HG02763 (cell line): ENCODE data around the gene TMEM175.

Experiments used
- ATAC-seq: cut with Tn5 transposase; IDR thresholded peaks from one replicate; pipeline ENCODE4 v1.9.1; 2021; ENCODE audit warnings: mild to moderate bottlenecking, moderate library complexity; ENCODE audit not compliant: unreplicated experiment

TMEM175 gene

DNA sequence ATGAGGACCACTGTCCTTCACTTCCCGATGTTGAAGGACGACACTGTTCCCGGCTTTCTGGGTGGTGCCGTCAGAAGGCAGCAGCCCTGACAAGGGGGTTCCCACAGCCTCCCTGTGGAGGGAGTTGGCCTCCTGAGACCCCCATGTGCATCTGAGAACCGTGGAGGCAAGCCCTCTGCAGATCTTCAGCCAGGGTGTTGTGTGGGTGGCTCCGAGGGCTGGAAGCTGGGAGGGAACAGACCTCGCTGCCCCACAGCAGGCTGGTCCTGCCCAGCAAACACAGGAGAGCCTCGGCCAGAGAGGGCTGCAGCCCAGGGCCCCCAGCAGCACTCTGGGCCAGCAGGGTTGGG, 24.9 kb downstream of the TMEM175 start:
- ATAC-seq, result no peak

GRCh38 chr4:957581-958313, 25.5 kb downstream of the TMEM175 start:
- ATAC-seq, result no peak

GRCh38 chr4:958314-958665, 26.0 kb downstream of the TMEM175 start:
- ATAC-seq, result no peak

GRCh38 chr4:958696-959337, 26.6 kb downstream of the TMEM175 start:
- ATAC-seq, result no peak

GRCh38 chr4:959338-960139, 27.3 kb downstream of the TMEM175 start:
- ATAC-seq, result no peak

- no peak for ATAC-seq
Observed at GRCh38 chr4:960140-960635, 27.9 kb downstream of the TMEM175 start.

DNA sequence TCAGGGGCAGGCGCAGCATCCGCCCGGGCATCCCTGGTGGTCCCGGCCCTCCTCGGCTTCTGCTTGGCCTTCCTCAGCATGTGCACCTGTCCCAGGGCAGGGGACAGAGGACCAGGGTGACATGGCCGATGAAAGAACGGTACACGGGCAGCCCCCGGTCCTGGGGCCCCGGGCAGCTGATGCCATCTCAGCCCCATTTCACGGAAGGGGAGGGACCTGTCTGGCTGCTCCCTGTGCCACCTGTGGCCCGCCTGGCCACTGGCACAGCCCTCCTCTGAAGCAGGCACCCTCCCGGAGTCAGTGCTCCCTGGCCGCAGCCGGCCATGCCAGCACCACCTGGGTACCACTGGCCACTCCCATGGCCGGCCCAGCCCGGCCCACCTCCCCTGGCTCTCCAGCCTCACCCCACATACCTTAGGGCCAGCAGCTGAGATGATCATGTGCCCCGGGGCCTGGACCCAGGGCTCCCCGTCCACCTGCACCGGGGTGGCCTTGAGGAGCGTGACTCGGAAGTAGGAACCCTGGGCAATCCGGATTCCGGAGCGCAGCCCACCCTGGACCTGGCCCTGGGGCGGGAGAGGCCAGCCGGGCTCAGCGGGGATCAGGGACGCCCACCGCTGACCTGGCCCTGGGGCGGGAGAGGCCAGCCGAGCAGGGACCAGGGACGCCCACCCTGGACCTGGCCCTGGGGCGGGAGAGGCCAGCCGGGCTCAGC, 28.5 kb downstream of the TMEM175 start:
- no peak for ATAC-seq

DNA sequence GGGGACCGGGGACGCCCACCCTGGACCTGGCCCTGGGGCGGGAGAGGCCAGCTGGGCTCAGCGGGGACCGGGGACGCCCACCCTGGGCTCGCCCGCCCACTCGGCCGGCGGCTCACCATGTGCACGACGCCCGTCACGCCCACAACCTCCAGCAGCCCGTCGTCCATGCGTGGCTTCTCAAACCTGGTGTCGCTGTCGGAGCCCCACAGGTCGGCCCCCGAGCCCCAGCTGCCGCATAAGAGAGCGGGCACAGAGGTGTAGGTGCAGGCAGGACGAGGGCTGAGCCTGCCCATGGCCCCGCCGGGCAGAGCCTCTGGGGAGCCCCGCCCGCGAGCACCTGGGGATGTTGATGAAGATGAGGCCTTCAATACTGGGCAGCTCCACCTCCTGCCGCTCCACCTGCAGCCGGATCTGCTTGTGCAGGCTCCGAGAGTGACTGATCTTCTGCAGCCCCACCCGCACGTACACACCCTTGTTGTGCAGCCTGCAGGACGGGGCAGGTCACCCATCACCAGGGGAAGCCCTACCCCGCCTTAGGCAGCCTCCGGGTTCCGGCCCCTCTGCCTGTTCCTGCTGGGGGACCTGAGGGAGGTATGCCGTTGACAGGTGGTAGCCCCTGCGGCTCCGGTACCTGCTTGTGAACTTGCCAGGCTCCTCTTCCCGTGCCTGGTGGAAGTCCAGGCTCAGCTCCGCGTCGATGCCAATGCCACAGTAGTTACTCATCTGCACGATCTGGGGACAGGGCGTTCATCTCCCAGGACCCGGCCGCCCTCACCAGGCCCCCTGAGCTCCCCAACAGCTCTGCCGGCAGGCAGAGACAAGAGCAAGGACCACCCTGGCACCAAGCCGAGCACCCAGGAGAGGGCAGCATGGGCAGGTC, 29.3 kb downstream of the TMEM175 start:
- no peak for ATAC-seq

DNA sequence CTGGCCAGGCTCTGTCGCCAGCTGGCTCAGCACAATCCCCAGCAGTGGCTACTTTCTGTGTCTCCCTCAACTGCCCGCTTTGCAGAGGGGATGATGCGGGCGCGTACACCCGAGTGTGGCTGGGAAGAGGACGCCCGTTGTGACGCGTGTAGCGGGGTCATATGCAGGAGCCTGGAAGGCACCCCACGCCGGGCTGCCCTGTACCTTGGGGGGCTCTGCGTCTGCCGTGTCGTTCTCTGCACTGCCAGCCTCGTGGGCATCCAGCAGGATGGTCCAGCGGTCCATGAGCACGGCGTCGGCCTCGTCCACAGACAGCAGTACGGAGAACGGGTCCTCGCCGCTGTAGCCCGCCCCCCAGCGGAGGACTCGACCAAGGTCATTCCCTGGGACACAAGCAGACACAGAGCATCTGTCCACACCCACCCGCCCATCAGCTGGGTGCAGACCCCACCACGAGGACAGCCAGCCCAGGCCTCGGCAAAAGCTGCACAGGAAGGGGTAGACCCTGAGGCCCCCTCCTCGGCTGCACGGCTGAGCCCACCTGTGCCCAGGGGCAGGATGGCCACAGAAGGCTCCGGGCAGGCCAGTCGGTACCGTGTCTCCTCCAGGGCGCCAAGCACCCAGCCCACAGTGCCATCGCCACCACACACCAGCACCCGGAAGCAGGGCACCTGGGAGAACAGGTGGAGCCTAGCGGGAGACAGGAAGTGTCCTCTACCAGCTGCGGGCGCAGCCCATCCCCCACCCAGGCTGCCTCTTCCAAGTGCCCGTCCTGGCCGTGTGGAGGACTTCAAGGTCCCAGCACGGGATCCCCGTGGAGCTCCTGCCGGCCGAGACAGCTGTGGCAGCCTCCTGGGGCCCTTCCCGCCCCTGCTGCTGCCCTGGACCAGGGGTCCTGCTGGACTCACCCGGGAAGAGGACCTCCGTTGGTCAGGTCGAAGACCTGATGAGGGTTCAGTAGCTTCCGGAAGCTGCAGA, 30.3 kb downstream of the TMEM175 start:
- no peak for ATAC-seq

DNA sequence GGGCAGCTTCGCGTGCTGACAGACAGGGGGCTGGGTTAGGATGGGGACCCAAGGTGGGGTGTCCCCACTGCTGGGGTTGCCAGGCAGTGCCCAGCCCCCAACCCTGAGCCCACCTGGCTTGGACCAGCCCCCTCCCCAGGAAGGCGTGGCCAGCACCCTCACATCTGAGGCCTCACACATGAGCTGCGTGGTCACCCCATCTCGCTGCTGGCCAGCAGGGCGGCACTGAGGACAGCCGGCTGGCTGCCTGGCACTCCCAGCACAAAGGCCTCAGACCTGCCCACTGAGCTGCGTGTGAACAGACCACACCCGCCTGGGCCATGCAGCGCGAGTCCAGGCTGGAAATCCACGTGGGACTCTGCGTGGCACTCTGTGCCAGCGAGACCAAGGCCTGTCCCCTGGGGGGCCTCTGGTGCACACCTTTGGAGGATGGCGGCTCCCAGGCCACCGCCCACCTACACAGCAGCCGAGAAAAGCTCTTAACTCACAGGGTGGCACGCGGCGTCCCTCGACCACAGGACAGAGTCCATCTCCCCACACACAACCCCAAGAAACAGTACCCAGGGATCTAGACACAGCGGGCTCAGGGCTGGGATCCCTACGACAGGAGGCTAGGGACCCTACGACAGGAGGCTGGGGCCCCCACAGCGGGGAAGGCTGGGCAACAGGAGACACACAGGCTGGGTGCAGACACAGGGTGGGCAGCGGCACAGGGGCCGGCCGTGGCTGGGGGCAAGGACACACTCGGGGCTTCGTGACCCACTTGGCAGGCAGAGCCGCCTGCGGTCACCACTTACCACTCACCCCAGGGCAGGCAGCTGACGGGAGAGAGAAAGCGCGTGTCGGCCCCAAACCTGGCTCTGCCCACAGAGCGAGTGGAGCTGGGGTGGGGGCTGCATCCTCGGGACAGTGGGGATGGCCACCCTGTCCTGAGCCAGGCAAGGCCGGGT, 31.3 kb downstream of the TMEM175 start:
- ATAC-seq, result no peak

DNA sequence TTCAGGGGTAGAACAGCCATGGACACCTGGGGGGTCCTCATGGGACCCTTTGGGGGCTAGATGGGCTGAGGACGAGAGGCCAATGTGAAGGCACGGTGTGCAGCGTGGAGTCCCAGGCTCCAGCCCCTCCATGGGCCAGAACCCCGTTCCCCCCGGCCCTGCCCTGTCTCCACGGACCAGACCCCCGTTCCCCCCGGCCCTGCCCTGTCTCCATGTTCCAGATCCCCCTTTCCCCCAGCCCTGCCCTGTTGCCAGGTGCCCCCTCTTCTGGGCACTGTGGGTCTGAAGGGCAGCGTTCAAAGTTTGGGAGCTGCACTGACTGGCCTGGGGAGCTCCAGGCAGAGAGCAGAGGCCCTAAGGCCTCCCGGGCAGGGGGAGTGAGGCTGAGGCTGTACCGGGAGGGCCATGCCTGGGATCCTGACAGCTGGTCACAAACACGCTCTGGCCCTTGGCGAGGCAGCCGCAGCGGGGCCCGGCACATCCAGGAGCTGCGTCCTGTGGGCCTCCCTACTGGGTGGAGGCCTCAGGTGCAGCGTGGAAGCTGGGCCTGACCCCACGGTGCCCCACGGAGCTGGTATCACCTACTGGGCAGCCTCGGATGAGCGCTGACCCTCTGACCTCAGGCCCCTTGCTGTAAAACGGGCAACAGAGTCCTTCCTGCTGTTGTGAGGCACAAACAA, 32.2 kb downstream of the TMEM175 start:
- no peak for ATAC-seq

DNA sequence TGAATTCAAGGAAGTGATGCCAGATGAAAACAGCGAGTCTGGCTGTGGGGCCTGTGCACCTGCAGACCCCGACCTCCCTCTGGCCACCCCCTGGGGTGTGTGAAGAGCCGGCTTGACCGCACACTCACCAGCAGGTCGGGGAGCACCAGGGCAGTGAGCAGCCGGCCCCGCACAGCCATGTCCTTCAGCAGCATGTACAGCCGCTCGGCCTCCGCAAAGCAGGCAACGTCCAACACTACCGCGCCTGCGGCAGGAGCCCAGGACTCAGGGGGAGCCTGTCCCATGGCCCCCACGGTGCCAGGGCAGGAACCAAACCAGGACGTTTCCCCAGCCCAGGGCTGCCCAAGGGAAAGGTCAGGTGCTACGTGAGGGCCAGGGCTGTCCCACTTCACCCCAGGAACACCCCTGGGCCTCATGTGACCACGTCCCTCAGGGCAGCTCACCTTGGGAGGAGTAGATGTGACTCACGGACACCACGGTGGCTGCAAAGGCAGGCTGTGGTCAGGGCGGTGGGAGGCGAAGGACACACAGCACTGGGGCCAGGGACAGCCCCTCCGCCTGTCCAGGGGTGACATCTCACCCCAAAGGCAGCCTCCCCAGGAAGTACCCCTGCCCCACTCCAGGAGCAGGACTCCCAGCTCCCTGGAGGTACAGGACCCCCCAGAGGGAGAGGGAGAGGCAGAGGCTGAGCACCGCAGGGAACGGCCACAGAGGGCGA, 32.9 kb downstream of the TMEM175 start:
- no peak for ATAC-seq

- ATAC-seq, result no peak
Observed at GRCh38 chr4:965766-966134, 33.5 kb downstream of the TMEM175 start.

DNA sequence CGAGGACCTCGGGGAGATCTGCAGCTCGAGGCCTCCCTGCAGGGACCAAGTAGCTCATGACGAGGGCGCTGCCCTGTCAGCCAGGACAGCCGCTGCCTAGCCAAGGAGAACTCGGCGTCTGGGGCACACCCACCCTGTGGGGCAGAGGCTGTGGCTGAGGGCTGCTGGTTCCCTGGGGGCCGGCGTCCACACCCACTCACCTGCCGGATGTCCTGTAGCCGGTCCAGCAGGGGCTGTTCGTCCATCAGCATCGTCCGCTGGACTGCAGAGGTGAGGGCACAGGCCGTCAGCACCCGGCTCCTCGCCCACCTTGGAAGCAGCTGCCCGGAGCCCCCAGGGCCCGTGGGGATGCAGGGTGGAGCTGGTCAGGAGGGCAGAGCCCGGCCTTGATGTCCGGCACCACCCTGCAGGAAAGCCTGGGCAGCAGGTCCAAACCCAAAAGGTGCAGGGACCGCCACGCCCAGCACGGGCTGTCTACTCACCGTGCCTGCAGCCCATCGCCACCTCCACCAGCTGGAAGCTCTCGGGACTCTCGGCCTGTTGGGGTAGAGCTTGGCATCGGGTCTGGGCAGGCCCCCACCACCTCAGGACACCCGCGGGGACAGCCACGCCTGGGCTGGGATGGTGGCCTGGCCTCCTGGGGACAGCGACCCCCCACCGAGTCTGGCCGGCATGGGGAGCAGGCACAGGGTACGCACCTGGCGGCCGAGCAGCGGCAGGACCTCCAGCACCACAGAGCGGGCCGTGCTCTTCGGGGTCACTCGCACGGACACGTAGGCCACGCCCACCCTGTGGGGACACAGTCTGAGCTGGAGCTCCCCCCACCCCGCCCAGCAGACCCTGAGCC, 34.2 kb downstream of the TMEM175 start:
- ATAC-seq, result no peak

DNA sequence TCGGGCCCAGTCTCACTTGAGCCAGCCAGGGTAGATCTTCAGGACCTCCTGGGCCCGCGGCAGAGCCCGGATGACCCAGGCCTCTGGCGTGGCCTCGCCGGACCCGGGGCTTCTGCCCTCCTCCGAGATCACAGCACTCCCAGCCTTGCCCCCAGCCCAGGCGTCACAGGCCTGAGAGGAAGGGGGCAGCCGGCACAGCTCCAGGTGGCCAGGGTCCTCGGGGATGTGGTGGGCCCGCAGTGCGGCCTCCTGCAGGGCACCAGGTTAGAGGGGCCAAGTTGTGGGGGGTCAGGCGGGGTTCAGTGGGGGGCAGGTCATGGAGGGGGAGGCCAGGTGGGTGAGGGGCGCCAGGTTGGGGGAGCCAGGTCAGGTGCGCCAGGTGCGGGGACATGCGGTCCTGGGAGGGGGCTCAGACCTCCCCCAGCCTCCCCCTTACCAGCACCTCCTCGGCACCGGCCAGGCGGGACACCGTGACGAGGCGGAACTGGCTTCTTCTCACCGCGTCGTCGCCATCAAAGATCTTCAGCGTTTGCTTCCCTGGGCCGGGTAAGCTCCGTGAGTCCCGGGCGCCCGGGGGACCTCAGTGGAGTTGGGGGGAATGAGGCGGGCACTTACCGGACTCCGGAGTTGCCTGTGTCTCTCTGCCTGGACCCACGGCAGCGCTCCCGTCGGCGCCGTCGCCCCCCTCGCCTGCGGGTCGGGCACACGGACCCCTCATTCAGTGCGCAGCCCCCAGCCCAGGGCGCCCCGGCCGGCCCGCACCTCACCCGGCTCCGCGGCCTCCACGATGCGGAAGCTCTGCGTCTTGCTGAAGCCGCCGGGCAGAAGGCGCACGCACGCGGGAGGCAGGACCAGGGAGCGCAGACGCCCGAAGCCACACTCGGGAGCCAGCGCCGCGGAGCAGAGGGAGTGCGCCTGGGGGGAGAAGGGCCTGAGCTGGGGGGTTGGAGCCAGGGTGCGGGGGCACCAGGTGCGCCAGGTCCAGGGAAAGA, 35.1 kb downstream of the TMEM175 start:
- ATAC-seq, result no peak
